Mesothelial cell of epicardium (in vitro differentiated cells): ENCODE results near the gene SLC16A10. TPM values are rescaled to one million over a fixed set of nuclear protein-coding genes. Genes with fewer than 3 reads are reported as not detected.
"Not testable (repeated sequence)": the region's sequence is repeated elsewhere in the genome, so short reads cannot be mapped to it uniquely, and the experiment has no call there.

Source experiments
- DNase-seq, 2 experiments: peaks; one replicate each; pipeline ENCODE4 v3.0.0; 2021; ENCODE audit warnings: low spot score in 2 of 2; ENCODE audit not compliant: unreplicated experiment in 2 of 2
- H3K27ac Mint-ChIP-seq: 2 replicates; pipeline ENCODE4 v1.8.0; 2021; ENCODE audit warnings: mixed read lengths
- H3K27me3 Mint-ChIP-seq: 2 replicates; pipeline ENCODE4 v1.8.0; 2021; ENCODE audit warnings: low read depth, mixed read lengths
- H3K36me3 Mint-ChIP-seq: 2 replicates; pipeline ENCODE4 v1.8.0; 2021; ENCODE audit warnings: mixed read lengths
- H3K4me1 Mint-ChIP-seq: 2 replicates; pipeline ENCODE4 v1.8.0; 2021; ENCODE audit warnings: mixed read lengths
- H3K4me3 Mint-ChIP-seq: 2 replicates; pipeline ENCODE4 v1.8.0; 2021; ENCODE audit warnings: mild to moderate bottlenecking, moderate library complexity, mixed read lengths
- H3K9me3 Mint-ChIP-seq: 2 replicates; pipeline ENCODE4 v1.8.0; 2021; ENCODE audit warnings: mixed read lengths
- total RNA-seq: library from RNA; stranded (reverse); gene quantifications from 3 replicates; pipeline ENCODE4 v1.2.1, GENCODE V29; 2021
- TF ChIP-seq, protein P1 (sequence below): fragments of 200-600 bp; sonication (generic); IDR thresholded peaks from one replicate; pipeline ENCODE4 v1.5.0; 2021; ENCODE audit warnings: antibody characterized with exemption; ENCODE audit not compliant: unreplicated experiment

Gene SLC16A10
- total RNA-seq, 1 donor from 2014 or later, result 18.0 TPM

DNA sequence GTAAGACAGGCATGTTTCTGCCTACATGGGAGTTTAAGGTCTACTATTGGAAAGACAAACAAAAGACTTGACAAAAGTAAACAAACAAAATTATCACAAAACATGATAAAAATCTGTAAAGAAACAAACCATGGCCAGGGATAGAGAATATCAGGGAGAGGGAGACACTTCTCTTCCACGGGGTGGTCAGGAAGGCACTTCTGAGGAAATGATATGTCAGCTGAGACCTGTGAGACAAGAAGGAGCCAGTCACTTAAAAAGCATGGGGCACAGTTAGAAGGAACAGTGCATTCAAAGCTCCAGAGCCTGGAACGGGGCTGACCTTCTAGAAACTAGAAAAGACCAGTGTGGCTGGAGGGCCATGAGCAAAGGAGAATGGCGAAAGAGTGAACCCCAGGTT lies 35.1 kb upstream of the SLC16A10 start:
- no peaks in the 10 kb centered on the region for H3K27me3 Mint-ChIP-seq
- H3K9me3 Mint-ChIP-seq, result peaks cover 8% of the 10 kb centered on the region
- H3K27ac Mint-ChIP-seq, result no peak overlapping the region
- no peaks in the 10 kb centered on the region for H3K36me3 Mint-ChIP-seq
- peaks cover 5% of the 10 kb centered on the region for H3K4me1 Mint-ChIP-seq
- no peak overlapping the region for H3K4me3 Mint-ChIP-seq
- TF ChIP-seq, protein P1, sequence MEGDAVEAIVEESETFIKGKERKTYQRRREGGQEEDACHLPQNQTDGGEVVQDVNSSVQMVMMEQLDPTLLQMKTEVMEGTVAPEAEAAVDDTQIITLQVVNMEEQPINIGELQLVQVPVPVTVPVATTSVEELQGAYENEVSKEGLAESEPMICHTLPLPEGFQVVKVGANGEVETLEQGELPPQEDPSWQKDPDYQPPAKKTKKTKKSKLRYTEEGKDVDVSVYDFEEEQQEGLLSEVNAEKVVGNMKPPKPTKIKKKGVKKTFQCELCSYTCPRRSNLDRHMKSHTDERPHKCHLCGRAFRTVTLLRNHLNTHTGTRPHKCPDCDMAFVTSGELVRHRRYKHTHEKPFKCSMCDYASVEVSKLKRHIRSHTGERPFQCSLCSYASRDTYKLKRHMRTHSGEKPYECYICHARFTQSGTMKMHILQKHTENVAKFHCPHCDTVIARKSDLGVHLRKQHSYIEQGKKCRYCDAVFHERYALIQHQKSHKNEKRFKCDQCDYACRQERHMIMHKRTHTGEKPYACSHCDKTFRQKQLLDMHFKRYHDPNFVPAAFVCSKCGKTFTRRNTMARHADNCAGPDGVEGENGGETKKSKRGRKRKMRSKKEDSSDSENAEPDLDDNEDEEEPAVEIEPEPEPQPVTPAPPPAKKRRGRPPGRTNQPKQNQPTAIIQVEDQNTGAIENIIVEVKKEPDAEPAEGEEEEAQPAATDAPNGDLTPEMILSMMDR, result no peak
- no peak for DNase-seq

DNA sequence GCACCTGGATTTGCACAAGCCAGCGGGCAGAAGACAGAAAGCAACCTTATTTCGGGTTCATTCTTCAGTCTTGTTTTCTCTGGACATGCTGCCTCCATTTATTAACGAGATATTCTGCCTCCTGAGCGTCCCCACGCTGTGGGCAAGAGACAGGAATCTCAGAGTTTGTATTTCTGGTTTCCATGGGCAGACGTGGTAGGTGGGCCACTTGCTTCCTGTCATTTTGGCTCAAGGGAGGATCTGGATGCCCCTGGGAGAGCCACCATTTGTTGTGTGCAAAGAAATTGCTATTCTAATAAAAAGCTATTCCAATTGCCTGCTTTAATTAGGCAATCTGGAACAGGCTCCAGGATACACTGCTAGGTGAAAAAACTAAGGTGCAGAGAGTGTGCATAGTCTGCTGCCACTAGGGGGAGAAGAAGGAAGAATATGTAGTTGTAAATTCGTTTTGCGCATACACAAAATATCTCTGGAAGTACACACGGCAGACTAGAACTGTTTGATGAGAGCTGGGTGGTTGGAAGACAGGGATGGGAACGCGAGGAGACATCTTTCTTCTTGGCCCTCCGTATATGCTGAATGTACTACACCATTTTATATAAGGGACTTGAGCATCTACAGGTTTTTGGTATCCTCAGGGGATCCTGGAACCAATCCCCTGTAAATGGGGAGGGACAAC lies 30.1 kb upstream of the SLC16A10 start:
- no peaks in the 10 kb centered on the region for H3K27me3 Mint-ChIP-seq
- TF ChIP-seq, protein P1, result peak; percentile 82
- peaks cover 6% of the 10 kb centered on the region for H3K9me3 Mint-ChIP-seq
- no peak overlapping the region for H3K4me3 Mint-ChIP-seq
- peaks cover 24% of the 10 kb centered on the region for H3K4me1 Mint-ChIP-seq
- no peak overlapping the region for H3K27ac Mint-ChIP-seq
- no peak for DNase-seq
- no peaks in the 10 kb centered on the region for H3K36me3 Mint-ChIP-seq

DNA sequence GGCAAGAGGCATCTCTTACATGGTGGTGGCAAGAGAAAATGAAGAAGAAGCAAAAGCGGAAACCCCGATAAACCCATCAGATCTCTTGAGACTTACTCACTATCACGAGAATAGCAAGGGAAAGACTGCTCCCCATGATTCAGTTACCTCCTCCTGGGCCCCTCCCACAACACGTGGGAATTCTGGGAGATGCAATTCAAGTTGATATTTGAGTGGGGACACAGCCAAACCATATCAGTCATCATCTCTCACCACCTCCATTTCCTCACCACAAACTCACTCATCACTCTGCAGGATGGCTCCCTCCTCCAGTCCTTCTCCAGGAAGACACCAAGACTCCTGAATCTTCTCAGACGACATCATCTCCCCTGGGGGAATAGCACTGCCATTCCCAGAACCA lies 25.8 kb upstream of the SLC16A10 start:
- TF ChIP-seq, protein P1, result no peak
- peaks cover 23% of the 10 kb centered on the region for H3K9me3 Mint-ChIP-seq
- no peak overlapping the region for H3K27ac Mint-ChIP-seq
- no peak overlapping the region for H3K4me3 Mint-ChIP-seq
- peaks cover 8% of the 10 kb centered on the region for H3K36me3 Mint-ChIP-seq
- peaks cover 24% of the 10 kb centered on the region for H3K4me1 Mint-ChIP-seq
- H3K27me3 Mint-ChIP-seq, result no peaks in the 10 kb centered on the region
- DNase-seq, result no peak

DNA sequence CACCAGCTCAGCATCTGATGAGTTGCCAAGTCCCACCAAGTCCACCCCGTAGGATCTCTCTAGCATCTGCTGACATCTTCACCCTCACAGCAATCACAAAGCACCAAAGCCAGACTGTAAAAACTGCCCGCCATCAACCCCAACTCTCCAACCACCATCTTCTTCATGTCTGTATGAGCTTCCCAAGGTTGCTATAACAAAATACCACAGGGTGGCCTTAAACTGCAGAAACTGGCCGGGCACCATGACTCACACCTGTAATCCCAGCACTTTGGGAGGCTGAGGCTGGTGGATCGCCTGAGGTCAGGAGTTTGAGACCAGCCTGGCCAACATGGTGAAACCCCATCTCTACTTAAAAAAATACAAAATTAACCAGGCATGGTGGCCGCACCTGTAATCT lies 25.3 kb upstream of the SLC16A10 start:
- not testable (repeated sequence) for H3K27ac Mint-ChIP-seq, H3K27me3 Mint-ChIP-seq, H3K36me3 Mint-ChIP-seq, DNase-seq, H3K4me3 Mint-ChIP-seq
- H3K4me1 Mint-ChIP-seq, result peaks cover 26% of the 10 kb centered on the region
- peaks cover 23% of the 10 kb centered on the region for H3K9me3 Mint-ChIP-seq

DNA sequence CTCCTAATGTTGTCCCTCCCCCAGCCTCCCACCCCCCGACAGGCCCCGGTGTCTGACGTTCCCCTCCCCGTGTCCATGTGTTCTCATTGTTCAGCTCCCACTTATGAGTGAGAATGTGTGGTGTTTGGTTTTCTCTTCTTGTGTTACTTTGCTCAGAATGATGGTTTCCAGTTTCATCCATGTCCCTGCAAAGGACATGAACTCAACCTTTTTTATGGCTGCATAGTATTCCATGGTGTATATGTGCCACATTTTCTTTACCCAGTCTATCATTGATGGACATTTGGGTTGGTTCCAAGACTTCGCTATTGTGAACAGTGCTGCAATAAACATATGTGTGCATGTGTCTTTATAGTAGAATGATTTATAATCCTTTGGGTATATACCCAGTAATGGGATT lies 24.4 kb upstream of the SLC16A10 start:
- not testable (repeated sequence) for H3K27me3 Mint-ChIP-seq, DNase-seq, H3K27ac Mint-ChIP-seq, H3K4me3 Mint-ChIP-seq, H3K36me3 Mint-ChIP-seq
- Mint-ChIP-seq H3K4me1 (peaks cover 25% of the 10 kb centered on the region), H3K9me3 (peaks cover 23% of the 10 kb centered on the region)

DNA sequence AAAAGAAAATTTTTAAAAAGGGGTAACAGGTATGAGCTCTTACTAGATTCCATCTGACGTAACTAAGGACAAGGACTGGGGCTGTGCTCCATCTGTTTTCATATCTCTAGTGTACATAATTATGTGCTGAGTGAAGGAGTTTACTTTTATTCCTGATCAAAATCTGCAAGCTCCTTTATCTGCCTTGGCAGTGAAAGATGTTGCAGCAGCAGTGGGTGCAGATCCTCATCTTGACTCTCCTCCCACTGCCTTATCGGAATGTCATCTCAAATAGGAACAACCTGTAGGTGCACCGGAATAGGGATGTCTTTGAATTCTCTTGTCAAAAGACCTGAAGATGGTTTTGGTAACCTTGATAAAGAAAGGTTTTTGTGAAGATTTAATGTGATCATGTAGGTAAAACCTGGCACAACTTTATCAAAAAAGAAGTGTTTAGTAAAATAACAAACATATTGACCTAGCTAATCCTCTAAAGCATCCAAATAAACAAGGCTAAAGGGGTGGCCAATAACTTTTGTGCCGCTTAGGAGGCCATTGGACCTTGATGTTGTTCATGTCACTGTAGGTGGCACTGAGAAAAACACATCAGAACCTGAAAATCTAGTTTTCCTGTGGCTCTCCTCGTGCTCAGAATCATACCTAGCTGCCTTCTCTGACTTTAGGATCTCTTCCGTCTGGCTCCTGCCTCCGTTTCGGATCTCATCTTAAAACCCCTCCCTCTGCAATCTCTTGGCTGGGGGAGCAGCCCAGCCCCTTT lies 19.0 kb upstream of the SLC16A10 start:
- TF ChIP-seq, protein P1, result no peak
- Mint-ChIP-seq H3K27ac (peak overlapping the region; percentile 77), H3K36me3 (peaks cover 7% of the 10 kb centered on the region), H3K4me1 (peaks cover 36% of the 10 kb centered on the region), H3K4me3 (no peak overlapping the region), H3K9me3 (peaks cover 15% of the 10 kb centered on the region), H3K27me3 (no peaks in the 10 kb centered on the region)
- DNase-seq, result no peak
